Epithelial cell of proximal tubule (primary cell): ENCODE measurements around the gene PARD3B. TPM values are rescaled to one million over a fixed set of nuclear protein-coding genes. Genes with fewer than 3 reads are reported as not detected.

ENCODE experiments used
- DNase-seq: peaks from one replicate; pipeline ENCODE4 v3.0.0-alpha.2; 2011; ENCODE audit warnings: low read depth
- H3K4me3 ChIP-seq: 2 replicates; pipeline ENCODE4 v1.5.1; 2011; ENCODE audit warnings: low read depth, mild to moderate bottlenecking, low read length
- CTCF ChIP-seq: conservative IDR thresholded peaks from 2 replicates; pipeline ENCODE4 v1.5.1; 2012; ENCODE audit warnings: low read depth, mild to moderate bottlenecking, low read length
- total RNA-seq: library from RNA; depleted of rRNA; stranded (reverse); fragments of >200 nt; gene quantifications from 2 replicates; pipeline ENCODE4 v1.2.3, GENCODE V29; 2015

PARD3B gene
- total RNA-seq, 1 donor from 2014 or later = 3.6 TPM

- no peak for DNase-seq
- no peak for TF ChIP-seq CTCF
- H3K4me3 ChIP-seq = no peak overlapping the region
Observed at GRCh38 chr2:205333351-205333750, 788.1 kb downstream of the PARD3B start.

- H3K4me3 ChIP-seq = no peak overlapping the region
- TF ChIP-seq CTCF = no peak
- DNase-seq = no peak
Observed at GRCh38 chr2:205337274-205337673, 792.0 kb downstream of the PARD3B start.

DNA sequence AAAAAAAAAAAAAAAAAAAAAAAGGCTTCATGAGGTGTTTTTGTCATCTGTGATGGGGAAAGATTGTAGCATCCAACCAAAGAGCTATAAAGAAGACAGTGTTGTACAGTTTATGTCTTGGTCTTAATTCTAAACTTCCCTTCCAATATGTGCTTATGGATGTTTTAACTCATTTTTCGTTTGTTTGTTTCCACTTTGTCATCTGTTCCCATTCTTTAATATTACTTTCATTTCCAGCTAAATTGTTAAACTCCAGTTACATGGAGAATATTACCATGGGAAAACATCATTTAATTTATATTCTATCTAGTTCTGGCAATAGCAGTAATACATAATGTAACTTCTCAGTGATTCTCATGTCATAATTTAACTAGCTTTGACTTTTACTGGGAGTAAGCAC, 792.9 kb downstream of the PARD3B start:
- TF ChIP-seq CTCF = no peak
- DNase-seq = no peak
- no peak overlapping the region for H3K4me3 ChIP-seq

GRCh38 chr2:205343103-205343502, 797.8 kb downstream of the PARD3B start:
- DNase-seq = no peak
- no peak overlapping the region for H3K4me3 ChIP-seq
- no peak for TF ChIP-seq CTCF

- DNase-seq = no peak
- H3K4me3 ChIP-seq = no peak overlapping the region
- TF ChIP-seq CTCF = no peak
Observed at GRCh38 chr2:205346649-205347048, 801.4 kb downstream of the PARD3B start.

DNA sequence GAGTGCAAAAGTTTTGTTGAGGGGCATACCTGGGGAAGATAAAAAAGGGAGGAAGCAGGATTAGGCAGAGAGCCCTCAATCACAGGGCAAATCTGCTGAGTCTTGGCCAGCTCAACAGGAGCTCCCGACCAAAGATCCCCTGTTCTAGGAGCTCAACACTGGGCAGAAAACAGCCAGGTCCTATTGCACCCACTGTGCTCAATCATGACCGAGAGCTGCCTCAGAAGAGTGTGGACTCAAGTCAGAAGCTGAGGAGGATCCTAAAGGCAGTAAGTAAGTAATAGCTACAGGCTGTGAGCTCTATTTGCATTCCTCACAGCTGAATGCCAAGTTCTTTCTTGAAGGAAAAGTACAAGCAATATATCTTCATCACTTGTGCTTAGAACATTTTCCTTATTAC, 802.6 kb downstream of the PARD3B start:
- H3K4me3 ChIP-seq = no peak overlapping the region
- TF ChIP-seq CTCF = no peak
- no peak for DNase-seq

- no peak for DNase-seq
- no peak for TF ChIP-seq CTCF
- H3K4me3 ChIP-seq = no peak overlapping the region
Observed at GRCh38 chr2:205352094-205352493, 806.8 kb downstream of the PARD3B start.
